Transverse colon (tissue), 3 donors: ENCODE results near the gene F8.

ENCODE experiments used
- POLR2A ChIP-seq: fragments of 450-650 bp; IDR thresholded peaks from one replicate; pipeline ENCODE4 v1.6.1; 2016; ENCODE audit warnings: antibody characterized with exemption, mild to moderate bottlenecking, moderate library complexity
- TF ChIP-seq, protein P1 (sequence below), 5 experiments: fragments of 200-600 bp in 3 of 5; fragments of 450-650 bp in 2 of 5; sonication (generic) in 3 of 5; IDR thresholded peaks; 1 replicate in 2 of 5; 2 replicates in 3 of 5; pipeline ENCODE4 v1.5.1; 2016 to 2017; ENCODE audit warnings: antibody characterized with exemption in 5 of 5, inconsistent platforms in 3 of 5, mild to moderate bottlenecking in 2 of 5, moderate library complexity in 1 of 5

DNA sequence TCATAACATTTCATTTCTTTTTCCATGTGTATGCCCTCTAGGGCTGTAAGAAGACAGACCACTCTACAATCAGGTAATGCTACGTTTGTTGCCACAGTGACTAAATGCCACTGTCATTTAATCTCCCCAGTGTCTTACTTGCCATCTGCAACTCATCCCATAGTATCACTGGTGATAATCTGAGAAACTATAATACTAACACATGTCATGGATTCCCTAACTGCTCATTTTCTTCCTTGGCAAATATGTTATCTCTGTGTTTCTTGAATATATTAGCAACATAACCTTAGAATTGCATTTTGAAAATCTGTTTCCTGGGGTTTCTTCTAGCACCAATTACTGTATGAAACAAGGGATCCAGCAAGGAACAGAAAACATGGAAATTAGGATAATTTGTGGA, 130.2 kb downstream of the F8 start:
- TF ChIP-seq, protein P1, sequence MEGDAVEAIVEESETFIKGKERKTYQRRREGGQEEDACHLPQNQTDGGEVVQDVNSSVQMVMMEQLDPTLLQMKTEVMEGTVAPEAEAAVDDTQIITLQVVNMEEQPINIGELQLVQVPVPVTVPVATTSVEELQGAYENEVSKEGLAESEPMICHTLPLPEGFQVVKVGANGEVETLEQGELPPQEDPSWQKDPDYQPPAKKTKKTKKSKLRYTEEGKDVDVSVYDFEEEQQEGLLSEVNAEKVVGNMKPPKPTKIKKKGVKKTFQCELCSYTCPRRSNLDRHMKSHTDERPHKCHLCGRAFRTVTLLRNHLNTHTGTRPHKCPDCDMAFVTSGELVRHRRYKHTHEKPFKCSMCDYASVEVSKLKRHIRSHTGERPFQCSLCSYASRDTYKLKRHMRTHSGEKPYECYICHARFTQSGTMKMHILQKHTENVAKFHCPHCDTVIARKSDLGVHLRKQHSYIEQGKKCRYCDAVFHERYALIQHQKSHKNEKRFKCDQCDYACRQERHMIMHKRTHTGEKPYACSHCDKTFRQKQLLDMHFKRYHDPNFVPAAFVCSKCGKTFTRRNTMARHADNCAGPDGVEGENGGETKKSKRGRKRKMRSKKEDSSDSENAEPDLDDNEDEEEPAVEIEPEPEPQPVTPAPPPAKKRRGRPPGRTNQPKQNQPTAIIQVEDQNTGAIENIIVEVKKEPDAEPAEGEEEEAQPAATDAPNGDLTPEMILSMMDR (IDR thresholded peaks at IDR 0.05) = no peak
- TF ChIP-seq POLR2A = no peak
